ENCODE measurements around the gene ROCK1. TPM values are rescaled to one million over a fixed set of nuclear protein-coding genes. Genes with fewer than 3 reads are reported as not detected.
"Not testable (repeated sequence)": the region's sequence is repeated elsewhere in the genome, so short reads cannot be mapped to it uniquely, and the experiment has no call there.

The ROCK1 gene
- total RNA-seq, 2 donors from 2014 or later, result 109 to 114 TPM

DNA sequence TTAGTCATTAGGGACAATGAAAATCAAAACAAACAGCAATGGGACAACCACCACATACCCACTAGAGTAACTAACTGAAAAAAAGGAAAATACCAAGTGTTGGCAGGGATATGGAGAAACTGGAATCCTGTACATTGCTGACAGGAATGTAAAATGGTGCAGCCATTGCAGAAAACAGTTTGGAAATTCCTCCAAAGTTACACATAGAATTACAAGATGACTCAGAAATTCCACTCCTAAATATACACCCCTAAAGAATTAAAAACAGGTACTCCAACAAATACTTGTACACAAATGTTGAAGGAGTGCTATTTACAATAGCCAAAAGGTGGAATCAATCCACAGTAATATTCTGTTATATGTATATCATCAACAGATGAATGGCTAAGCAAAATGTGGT lies 110.9 kb downstream of the ROCK1 start:
- no peak for ATAC-seq
- no peak for DNase-seq
- H3K4me1 Mint-ChIP-seq, result peaks cover 31% of the 10 kb centered on the region
- peaks cover 7% of the 10 kb centered on the region for H3K36me3 Mint-ChIP-seq (ENCODE audit: low read depth)
- no peaks in the 10 kb centered on the region for H3K9me3 ChIP-seq (ENCODE audit: control insufficient read depth, low read length, poor library complexity, severe bottlenecking)
- no peak overlapping the region for H3K4me3 Mint-ChIP-seq
- H3K27ac Mint-ChIP-seq, result no peak overlapping the region
- H3K27me3 Mint-ChIP-seq, result no peaks in the 10 kb centered on the region

DNA sequence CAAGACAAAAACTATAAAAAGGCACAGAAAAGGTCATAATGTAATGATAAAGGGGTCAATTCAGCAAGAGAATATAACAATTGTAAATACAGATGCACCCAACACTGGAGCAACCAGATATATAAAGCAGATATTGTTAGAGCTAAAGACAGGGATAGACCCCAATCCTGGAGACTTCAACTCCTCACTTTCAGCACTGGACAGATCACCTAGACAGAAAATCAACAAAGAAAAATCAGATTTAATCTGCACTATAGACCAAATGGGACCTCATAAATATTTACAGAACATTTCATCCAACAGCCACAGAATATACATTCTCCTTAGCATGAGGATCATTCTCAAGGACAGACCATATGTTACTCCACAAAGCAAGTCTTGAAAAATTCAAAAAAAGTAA lies 114.2 kb downstream of the ROCK1 start:
- H3K27me3 Mint-ChIP-seq, result no peaks in the 10 kb centered on the region
- H3K9me3 ChIP-seq (ENCODE audit: control insufficient read depth, low read length, poor library complexity, severe bottlenecking), result no peaks in the 10 kb centered on the region
- peaks cover 32% of the 10 kb centered on the region for H3K4me1 Mint-ChIP-seq
- H3K4me3 Mint-ChIP-seq, result no peak overlapping the region
- peak overlapping the region; percentile 2 for H3K27ac Mint-ChIP-seq
- DNase-seq (no peak), ATAC-seq (no peak)
- peaks cover 5% of the 10 kb centered on the region for H3K36me3 Mint-ChIP-seq (ENCODE audit: low read depth)

DNA sequence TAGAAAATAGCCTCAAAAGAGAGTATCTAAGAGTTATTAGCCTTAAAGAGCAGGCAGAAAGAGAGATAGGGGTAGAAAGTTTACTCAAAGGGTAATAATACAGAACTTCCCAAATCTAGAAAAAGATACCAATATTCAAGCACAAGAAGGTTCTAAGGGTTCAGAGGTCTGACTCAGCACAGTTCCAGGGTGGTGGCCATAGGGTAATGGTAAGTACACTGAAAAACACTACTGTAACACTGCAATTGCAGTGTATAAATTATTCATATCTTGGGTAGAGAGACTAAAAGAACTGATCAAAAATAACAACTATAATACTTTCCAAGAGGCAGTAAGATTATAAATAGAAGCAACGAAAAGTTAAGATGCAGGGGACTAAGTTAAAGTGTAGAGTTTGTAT lies 115.2 kb downstream of the ROCK1 start:
- H3K36me3 Mint-ChIP-seq (ENCODE audit: low read depth), result peaks cover 7% of the 10 kb centered on the region
- DNase-seq (no peak), ATAC-seq (no peak)
- H3K27ac Mint-ChIP-seq, result peak overlapping the region; percentile 2
- H3K4me1 Mint-ChIP-seq, result peaks cover 32% of the 10 kb centered on the region
- no peaks in the 10 kb centered on the region for H3K27me3 Mint-ChIP-seq
- no peak overlapping the region for H3K4me3 Mint-ChIP-seq
- H3K9me3 ChIP-seq (ENCODE audit: control insufficient read depth, low read length, poor library complexity, severe bottlenecking), result no peaks in the 10 kb centered on the region

DNA sequence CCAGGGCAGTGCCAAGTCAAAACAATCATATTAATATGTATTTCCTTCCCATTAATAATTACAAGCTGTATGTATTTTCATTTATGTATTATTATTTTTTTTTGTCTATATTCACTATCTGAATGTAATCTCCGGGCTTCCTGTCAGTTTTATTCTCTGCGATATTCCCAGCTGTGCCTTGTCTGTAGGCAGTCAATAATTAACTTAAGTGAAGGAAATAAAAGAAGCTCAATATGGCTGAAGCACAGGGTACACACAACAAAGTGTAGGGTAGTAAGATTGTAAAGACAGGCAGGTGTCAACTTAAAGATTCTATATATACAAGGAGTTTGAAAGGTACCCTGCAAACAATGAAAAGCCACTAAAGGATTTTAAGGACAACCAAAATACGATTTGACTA lies 122.9 kb downstream of the ROCK1 start:
- Mint-ChIP-seq H3K4me1 (peaks cover 12% of the 10 kb centered on the region), H3K4me3 (no peak overlapping the region), H3K27me3 (no peaks in the 10 kb centered on the region), H3K27ac (peak overlapping the region; percentile 77), H3K36me3 (ENCODE audit: low read depth) (peaks cover 20% of the 10 kb centered on the region)
- no peak for DNase-seq
- H3K9me3 ChIP-seq (ENCODE audit: control insufficient read depth, low read length, poor library complexity, severe bottlenecking), result no peaks in the 10 kb centered on the region
- ATAC-seq, result no peak

DNA sequence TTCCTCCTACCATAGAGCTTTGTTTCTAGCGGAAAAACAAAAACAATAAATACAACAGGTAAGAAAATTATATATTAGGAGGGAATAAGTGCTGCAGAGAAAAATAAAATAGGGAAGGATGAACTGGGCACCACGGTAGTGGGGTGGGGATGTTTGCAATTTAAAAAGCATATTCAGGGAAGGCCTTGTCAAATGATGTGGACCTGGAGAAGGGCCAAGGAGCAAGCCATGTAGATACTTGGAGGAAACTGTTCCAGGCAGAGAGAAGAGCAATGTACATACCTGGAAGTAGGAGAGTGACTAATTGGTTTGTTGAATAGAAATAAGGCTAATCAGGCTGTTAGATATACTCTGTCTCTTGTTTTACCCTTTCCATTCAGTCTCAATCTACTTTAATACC lies 136.5 kb downstream of the ROCK1 start:
- H3K4me3 Mint-ChIP-seq, result no peak overlapping the region
- no peak for ATAC-seq
- no peaks in the 10 kb centered on the region for H3K9me3 ChIP-seq (ENCODE audit: control insufficient read depth, low read length, poor library complexity, severe bottlenecking)
- DNase-seq, result no peak
- H3K27ac Mint-ChIP-seq, result no peak overlapping the region
- H3K4me1 Mint-ChIP-seq, result peaks cover 16% of the 10 kb centered on the region
- H3K36me3 Mint-ChIP-seq (ENCODE audit: low read depth), result peaks cover 22% of the 10 kb centered on the region
- H3K27me3 Mint-ChIP-seq, result no peaks in the 10 kb centered on the region

GRCh38 chr18:20971886-20972267 lies 139.7 kb downstream of the ROCK1 start:
- DNase-seq, result no peak
- Mint-ChIP-seq H3K4me1 (peaks cover 15% of the 10 kb centered on the region), H3K27me3 (no peaks in the 10 kb centered on the region), H3K4me3 (no peak overlapping the region), H3K36me3 (ENCODE audit: low read depth) (peaks cover 20% of the 10 kb centered on the region), H3K27ac (no peak overlapping the region)
- no peaks in the 10 kb centered on the region for H3K9me3 ChIP-seq (ENCODE audit: control insufficient read depth, low read length, poor library complexity, severe bottlenecking)
- peak; percentile 57 for ATAC-seq

GRCh38 chr18:20966795-20967194 lies 144.8 kb downstream of the ROCK1 start:
- Mint-ChIP-seq H3K4me1 (peaks cover 2% of the 10 kb centered on the region), H3K27me3 (no peaks in the 10 kb centered on the region), H3K36me3 (ENCODE audit: low read depth) (peaks cover 8% of the 10 kb centered on the region), H3K4me3 (no peak overlapping the region), H3K27ac (no peak overlapping the region)
- no peaks in the 10 kb centered on the region for H3K9me3 ChIP-seq (ENCODE audit: control insufficient read depth, low read length, poor library complexity, severe bottlenecking)
- ATAC-seq (no peak), DNase-seq (no peak)

DNA sequence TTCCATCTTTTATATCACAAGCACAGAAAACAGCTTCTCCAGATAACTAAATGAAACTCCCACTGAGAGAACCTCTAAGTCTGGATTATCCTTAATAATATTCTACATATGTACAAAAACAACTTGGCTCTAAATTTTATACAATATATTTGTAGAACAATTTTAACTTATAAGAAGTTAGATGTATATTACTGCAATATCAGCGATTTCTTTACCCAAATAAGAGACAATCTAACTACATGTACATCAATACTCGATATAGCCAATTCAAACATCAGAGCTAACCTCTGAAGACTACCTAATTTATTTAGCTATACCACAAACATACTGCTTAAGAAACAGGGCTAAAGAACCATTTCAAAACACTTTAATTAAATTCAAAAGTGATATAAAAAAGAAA lies 148.6 kb downstream of the ROCK1 start:
- no peaks in the 10 kb centered on the region for H3K9me3 ChIP-seq (ENCODE audit: control insufficient read depth, low read length, poor library complexity, severe bottlenecking)
- DNase-seq, result no peak
- Mint-ChIP-seq H3K4me3 (no peak overlapping the region), H3K36me3 (ENCODE audit: low read depth) (peaks cover 5% of the 10 kb centered on the region), H3K4me1 (no peaks in the 10 kb centered on the region), H3K27ac (no peak overlapping the region), H3K27me3 (no peaks in the 10 kb centered on the region)
- ATAC-seq, result no peak

DNA sequence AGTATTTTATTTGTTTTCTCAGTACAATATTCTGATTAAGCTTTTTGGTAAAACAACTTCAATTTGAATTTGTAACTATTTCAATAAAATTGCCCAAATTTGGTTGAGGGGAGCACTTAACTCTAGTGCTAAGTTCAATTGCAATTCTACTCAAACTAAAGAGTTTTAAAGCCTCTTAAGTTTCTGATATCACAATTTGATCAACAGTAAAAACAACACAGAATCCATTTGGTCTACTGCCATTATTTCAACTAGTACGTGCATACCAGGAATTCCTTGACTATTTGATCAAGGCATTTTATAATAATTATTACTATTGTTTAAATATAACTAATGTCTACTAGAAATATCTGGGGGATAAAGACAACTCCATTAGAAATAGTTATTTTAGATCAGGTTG lies 150.9 kb downstream of the ROCK1 start:
- Mint-ChIP-seq H3K36me3 (ENCODE audit: low read depth) (peaks cover 4% of the 10 kb centered on the region), H3K27me3 (no peaks in the 10 kb centered on the region), H3K27ac (no peak overlapping the region), H3K4me3 (no peak overlapping the region), H3K4me1 (no peaks in the 10 kb centered on the region)
- H3K9me3 ChIP-seq (ENCODE audit: control insufficient read depth, low read length, poor library complexity, severe bottlenecking), result no peaks in the 10 kb centered on the region
- DNase-seq (no peak), ATAC-seq (no peak)

GRCh38 chr18:20950827-20951226 lies 160.8 kb downstream of the ROCK1 start:
- not testable (repeated sequence) for H3K36me3 Mint-ChIP-seq (ENCODE audit: low read depth); H3K4me3 Mint-ChIP-seq; H3K27me3 Mint-ChIP-seq; H3K9me3 ChIP-seq (ENCODE audit: control insufficient read depth, low read length, poor library complexity, severe bottlenecking); H3K4me1 Mint-ChIP-seq; H3K27ac Mint-ChIP-seq; DNase-seq; ATAC-seq

Other genes starting within 250 kb of the ROCK1 start
- not detected for gene GREB1L, start 130.4 kb upstream of the ROCK1 start, total RNA-seq